ENCODE measurements around the gene IL15RA. TPM values are rescaled to one million over a fixed set of nuclear protein-coding genes. Genes with fewer than 3 reads are reported as not detected.

IL15RA gene
- 0.03 and 0.10 TPM in 2 replicates for polyA plus RNA-seq (2013)

DNA sequence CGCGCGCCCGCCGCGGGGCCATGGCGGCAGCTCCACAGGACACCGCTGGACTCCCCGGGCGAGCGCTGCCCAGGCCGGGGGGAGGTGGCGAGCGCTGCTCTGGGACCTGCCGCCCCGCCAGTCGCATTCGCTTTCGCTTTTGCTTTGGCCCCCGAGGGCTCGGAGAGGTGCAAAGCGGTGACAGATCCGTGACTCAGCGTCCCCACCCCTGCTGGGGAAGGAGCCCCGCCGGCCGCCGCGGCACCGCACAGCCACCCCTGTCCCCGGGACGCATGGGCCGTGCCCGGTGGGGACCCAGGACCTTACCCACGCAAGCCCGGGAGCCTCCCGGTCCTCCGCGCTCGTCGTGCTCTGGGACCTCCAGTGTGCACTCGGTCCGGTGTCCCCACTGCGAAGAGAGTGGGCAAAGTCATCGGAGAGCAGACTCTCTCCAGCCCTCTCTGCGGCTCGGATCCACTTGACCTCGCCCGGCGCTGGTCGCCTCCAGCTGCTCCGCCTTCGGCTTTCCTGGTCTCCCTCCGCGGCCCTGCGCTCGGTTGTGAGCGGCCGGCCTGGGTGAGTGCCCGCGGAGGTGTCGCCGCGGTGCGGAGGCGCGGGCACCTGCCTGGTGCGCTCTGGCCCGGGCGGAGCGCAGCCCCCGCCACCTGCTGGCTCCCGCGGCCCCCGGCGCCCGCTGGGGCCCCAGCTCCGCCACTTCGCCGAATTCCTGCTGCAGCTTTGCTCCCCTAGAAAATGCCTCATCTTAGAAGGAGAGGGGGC, at the start of gene IL15RA:
IL15RA (minus strand) TSS at position 73 of the 759 bp plus-strand sequence; CDS start at position 22, 51 bp downstream.
- Histone ChIP-seq H3K9me3 (ENCODE audit: insufficient read depth, low read depth, low read length) (no peaks in the 10 kb centered on the region), H4K8ac (ENCODE audit: low read depth, low read length) (no peak within 1 kb of the TSS), H3K9ac (ENCODE audit: low read length) (no peak within 1 kb of the TSS), H3K27me3 (ENCODE audit: insufficient read depth, low read length) (peaks cover 26% of the 10 kb centered on the region), H3K4me2 (ENCODE audit: low read length) (peak within 1 kb of the TSS; percentile 88), H3K36me3 (ENCODE audit: control insufficient read depth in 1 of 2, insufficient read depth in 2 of 2, low read length in 2 of 2) (no peaks in the 10 kb centered on the region), H3K23ac (ENCODE audit: low read length) (no peak within 1 kb of the TSS), H2BK120ac (ENCODE audit: insufficient read depth, low read length, poor library complexity) (no peak within 1 kb of the TSS), H3K4me1 (ENCODE audit: control insufficient read depth in 1 of 2, insufficient read depth in 2 of 2, low read length in 2 of 2) (peaks cover 6 to 7% of the 10 kb centered on the region in 2 experiments), H3K4me3 (ENCODE audit: low read depth, low read length) (peak within 1 kb of the TSS; percentile 63), H3K4ac (ENCODE audit: low read depth, low read length) (no peak within 1 kb of the TSS), H2AK5ac (ENCODE audit: low read length) (no peak within 1 kb of the TSS), H3K27ac (ENCODE audit: low read depth, low read length) (no peak within 1 kb of the TSS), H2BK5ac (ENCODE audit: low read depth, low read length, poor library complexity) (no peak within 1 kb of the TSS), H3K14ac (ENCODE audit: low read length) (no peak within 1 kb of the TSS), H4K12ac (ENCODE audit: low read depth, low read length) (no peak within 1 kb of the TSS), H3K79me2 (ENCODE audit: control insufficient read depth, insufficient read depth, low read length, poor library complexity) (no peaks in the 10 kb centered on the region), H3K18ac (ENCODE audit: low read length) (no peak within 1 kb of the TSS), H3K79me1 (ENCODE audit: low read length) (no peaks in the 10 kb centered on the region), H2AFZ (ENCODE audit: insufficient read depth, low read length, poor library complexity) (peak within 1 kb of the TSS; percentile 13), H2BK12ac (ENCODE audit: low read length) (no peak within 1 kb of the TSS), H4K91ac (ENCODE audit: low read depth, low read length) (no peak within 1 kb of the TSS)
- peak; percentile 79 to 87 for DNase-seq
- no CpG with 5 or more reads among the region's 80 CpGs for WGBS (ENCODE audit: extremely low coverage, insufficient coverage, insufficient read length)

DNA sequence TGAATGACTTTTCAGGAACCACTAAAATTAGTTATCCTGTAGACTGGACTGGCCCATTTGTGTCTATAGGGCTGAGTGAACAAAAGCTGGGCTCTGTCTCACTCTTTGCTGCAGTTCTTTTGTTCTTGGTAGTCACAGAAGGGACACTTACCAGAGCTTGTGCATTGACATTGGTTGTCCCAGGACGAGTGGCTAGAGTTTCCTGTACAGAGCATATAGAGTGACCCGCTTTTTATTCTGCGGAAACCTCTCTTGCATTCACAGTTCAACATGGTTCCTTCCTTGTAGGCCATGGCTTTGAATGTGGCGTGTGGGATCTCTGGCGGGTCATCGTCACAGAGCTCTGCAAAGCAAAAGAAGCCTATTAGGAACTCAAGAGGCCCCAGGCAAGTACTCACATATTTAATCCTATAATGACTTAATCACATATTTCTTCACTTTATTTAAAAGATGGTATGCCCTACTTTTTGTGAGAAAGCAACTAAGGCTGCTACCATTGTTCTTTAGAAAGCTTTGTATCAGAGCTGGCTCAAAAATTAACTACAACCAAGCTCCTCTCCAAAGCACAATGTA, 48.4 kb upstream of the IL15RA start:
- WGBS (ENCODE audit: extremely low coverage, insufficient coverage, insufficient read length) = no CpG with 5 or more reads among the region's 6 CpGs

GRCh38 chr10:6024334-6024682, 47.0 kb upstream of the IL15RA start:
- no peaks in the 10 kb centered on the region for H3K79me1 ChIP-seq (ENCODE audit: low read length)
- no peak overlapping the region for H2AK5ac ChIP-seq (ENCODE audit: low read length)
- DNase-seq = no peak
- no peak overlapping the region for H3K4me2 ChIP-seq (ENCODE audit: low read length)
- H3K18ac ChIP-seq (ENCODE audit: low read length) = no peak overlapping the region
- H3K4me1 ChIP-seq (ENCODE audit: control insufficient read depth in 1 of 2, insufficient read depth in 2 of 2, low read length in 2 of 2) = no peaks in the 10 kb centered on the region
- H3K79me2 ChIP-seq (ENCODE audit: control insufficient read depth, insufficient read depth, low read length, poor library complexity) = no peaks in the 10 kb centered on the region
- no peak overlapping the region for H3K27ac ChIP-seq (ENCODE audit: low read depth, low read length)
- no peak overlapping the region for H3K9ac ChIP-seq (ENCODE audit: low read length)
- no peak overlapping the region for H2BK12ac ChIP-seq (ENCODE audit: low read length)
- no peak overlapping the region for H2BK5ac ChIP-seq (ENCODE audit: low read depth, low read length, poor library complexity)
- H3K4me3 ChIP-seq (ENCODE audit: low read depth, low read length) = no peak overlapping the region
- no peak overlapping the region for H3K14ac ChIP-seq (ENCODE audit: low read length)
- H3K27me3 ChIP-seq (ENCODE audit: insufficient read depth, low read length) = no peaks in the 10 kb centered on the region
- H3K23ac ChIP-seq (ENCODE audit: low read length) = no peak overlapping the region
- WGBS (ENCODE audit: extremely low coverage, insufficient coverage, insufficient read length) = no CpG with 5 or more reads among the region's 10 CpGs
- H3K4ac ChIP-seq (ENCODE audit: low read depth, low read length) = no peak overlapping the region
- no peak overlapping the region for H4K12ac ChIP-seq (ENCODE audit: low read depth, low read length)
- no peak overlapping the region for H4K8ac ChIP-seq (ENCODE audit: low read depth, low read length)
- no peak overlapping the region for H2AFZ ChIP-seq (ENCODE audit: insufficient read depth, low read length, poor library complexity)
- H3K9me3 ChIP-seq (ENCODE audit: insufficient read depth, low read depth, low read length) = peaks cover 2% of the 10 kb centered on the region
- no peaks in the 10 kb centered on the region for H3K36me3 ChIP-seq (ENCODE audit: control insufficient read depth in 1 of 2, insufficient read depth in 2 of 2, low read length in 2 of 2)
- no peak overlapping the region for H4K91ac ChIP-seq (ENCODE audit: low read depth, low read length)
- no peak overlapping the region for H2BK120ac ChIP-seq (ENCODE audit: insufficient read depth, low read length, poor library complexity)

More for the DNA sequence above, 48.4 kb upstream of the IL15RA start:
- Histone ChIP-seq H3K27me3 (ENCODE audit: insufficient read depth, low read length) (no peaks in the 10 kb centered on the region), H3K79me1 (ENCODE audit: low read length) (no peaks in the 10 kb centered on the region), H2AFZ (ENCODE audit: insufficient read depth, low read length, poor library complexity) (no peak overlapping the region), H3K4me3 (ENCODE audit: low read depth, low read length) (no peak overlapping the region), H3K9me3 (ENCODE audit: insufficient read depth, low read depth, low read length) (peaks cover 2% of the 10 kb centered on the region), H3K18ac (ENCODE audit: low read length) (no peak overlapping the region), H3K27ac (ENCODE audit: low read depth, low read length) (no peak overlapping the region), H4K12ac (ENCODE audit: low read depth, low read length) (no peak overlapping the region), H2BK12ac (ENCODE audit: low read length) (no peak overlapping the region), H3K79me2 (ENCODE audit: control insufficient read depth, insufficient read depth, low read length, poor library complexity) (no peaks in the 10 kb centered on the region), H3K4ac (ENCODE audit: low read depth, low read length) (no peak overlapping the region), H3K9ac (ENCODE audit: low read length) (no peak overlapping the region), H4K91ac (ENCODE audit: low read depth, low read length) (no peak overlapping the region), H3K14ac (ENCODE audit: low read length) (no peak overlapping the region), H3K4me1 (ENCODE audit: control insufficient read depth in 1 of 2, insufficient read depth in 2 of 2, low read length in 2 of 2) (no peaks in the 10 kb centered on the region), H3K4me2 (ENCODE audit: low read length) (no peak overlapping the region), H3K36me3 (ENCODE audit: control insufficient read depth in 1 of 2, insufficient read depth in 2 of 2, low read length in 2 of 2) (no peaks in the 10 kb centered on the region), H3K23ac (ENCODE audit: low read length) (no peak overlapping the region), H2BK5ac (ENCODE audit: low read depth, low read length, poor library complexity) (no peak overlapping the region), H2AK5ac (ENCODE audit: low read length) (no peak overlapping the region), H4K8ac (ENCODE audit: low read depth, low read length) (no peak overlapping the region), H2BK120ac (ENCODE audit: insufficient read depth, low read length, poor library complexity) (no peak overlapping the region)
- DNase-seq = no peak

- Histone ChIP-seq H4K8ac (ENCODE audit: low read depth, low read length) (no peak overlapping the region), H3K9me3 (ENCODE audit: insufficient read depth, low read depth, low read length) (peaks cover 2% of the 10 kb centered on the region)
Observed at GRCh38 chr10:6023661-6024333, 46.5 kb upstream of the IL15RA start.

More at GRCh38 chr10:6023661-6024333, 46.5 kb upstream of the IL15RA start:
- Histone ChIP-seq H2BK12ac (ENCODE audit: low read length) (no peak overlapping the region), H3K4ac (ENCODE audit: low read depth, low read length) (no peak overlapping the region), H2BK120ac (ENCODE audit: insufficient read depth, low read length, poor library complexity) (no peak overlapping the region), H3K4me2 (ENCODE audit: low read length) (no peak overlapping the region), H3K9ac (ENCODE audit: low read length) (no peak overlapping the region), H3K14ac (ENCODE audit: low read length) (no peak overlapping the region), H3K23ac (ENCODE audit: low read length) (no peak overlapping the region), H2AFZ (ENCODE audit: insufficient read depth, low read length, poor library complexity) (no peak overlapping the region), H3K36me3 (ENCODE audit: control insufficient read depth in 1 of 2, insufficient read depth in 2 of 2, low read length in 2 of 2) (no peaks in the 10 kb centered on the region), H2BK5ac (ENCODE audit: low read depth, low read length, poor library complexity) (no peak overlapping the region), H3K4me3 (ENCODE audit: low read depth, low read length) (no peak overlapping the region), H3K79me1 (ENCODE audit: low read length) (no peaks in the 10 kb centered on the region), H3K18ac (ENCODE audit: low read length) (no peak overlapping the region), H2AK5ac (ENCODE audit: low read length) (no peak overlapping the region), H4K91ac (ENCODE audit: low read depth, low read length) (no peak overlapping the region), H3K27ac (ENCODE audit: low read depth, low read length) (no peak overlapping the region), H4K12ac (ENCODE audit: low read depth, low read length) (no peak overlapping the region), H3K4me1 (ENCODE audit: control insufficient read depth in 1 of 2, insufficient read depth in 2 of 2, low read length in 2 of 2) (no peaks in the 10 kb centered on the region), H3K79me2 (ENCODE audit: control insufficient read depth, insufficient read depth, low read length, poor library complexity) (no peaks in the 10 kb centered on the region), H3K27me3 (ENCODE audit: insufficient read depth, low read length) (no peaks in the 10 kb centered on the region)
- WGBS (ENCODE audit: extremely low coverage, insufficient coverage, insufficient read length) = no CpG with 5 or more reads among the region's 12 CpGs
- peak; percentile 51 to 66 for DNase-seq

Data from trophoblast cell (in vitro differentiated cells and primary cell).